HG03060 (cell line): ENCODE data around the gene TTC29.
A peak's percentile ranks its signal among the peaks of the same experiment; 100 is the strongest.

ENCODE experiments used
- ATAC-seq: cut with Tn5 transposase; IDR thresholded peaks from one replicate; pipeline ENCODE4 v1.9.1; 2021; ENCODE audit warnings: low read depth, moderate number of reproducible peaks; ENCODE audit not compliant: unreplicated experiment

The TTC29 gene

GRCh38 chr4:146945556-146946374 is at the start of gene TTC29:
Gene TTC29, minus strand, starts transcription at chr4:146945864. Its CDS starts 5,969 bp downstream, at chr4:146939895.
- ATAC-seq: peak; percentile 99

GRCh38 chr4:146981651-146982050 is 36.0 kb upstream of the TTC29 start:
- no peak for ATAC-seq

GRCh38 chr4:146978641-146979040 is 33.0 kb upstream of the TTC29 start:
- ATAC-seq: no peak

GRCh38 chr4:146976145-146976544 is 30.5 kb upstream of the TTC29 start:
- no peak for ATAC-seq

- ATAC-seq: no peak
These were observed 29.9 kb upstream of the TTC29 start for GRCh38 chr4:146975527-146975926.

- no peak for ATAC-seq
These were observed 29.4 kb upstream of the TTC29 start for GRCh38 chr4:146975036-146975435.

GRCh38 chr4:146972036-146972435 is 26.4 kb upstream of the TTC29 start:
- no peak for ATAC-seq

GRCh38 chr4:146969126-146969525 is 23.5 kb upstream of the TTC29 start:
- no peak for ATAC-seq

- ATAC-seq: no peak
These were observed 15.0 kb upstream of the TTC29 start for GRCh38 chr4:146960634-146961033.

- no peak for ATAC-seq
These were observed 14.0 kb upstream of the TTC29 start for GRCh38 chr4:146959692-146960091.

- no peak for ATAC-seq
These were observed 11.6 kb upstream of the TTC29 start for GRCh38 chr4:146957237-146957636.

GRCh38 chr4:146952896-146953295 is 7.2 kb upstream of the TTC29 start:
- ATAC-seq: no peak

- ATAC-seq: no peak
These were observed 3.9 kb upstream of the TTC29 start for GRCh38 chr4:146949559-146949958.

GRCh38 chr4:146943691-146944375 is 1.8 kb downstream of the TTC29 start:
- ATAC-seq: no peak

GRCh38 chr4:146932116-146932515 is 13.5 kb downstream of the TTC29 start:
- ATAC-seq: no peak

GRCh38 chr4:146930673-146931072 is 15.0 kb downstream of the TTC29 start:
- ATAC-seq: no peak

- no peak for ATAC-seq
These were observed 18.0 kb downstream of the TTC29 start for GRCh38 chr4:146927695-146928094.

- ATAC-seq: peak; percentile 63
These were observed 29.1 kb downstream of the TTC29 start for GRCh38 chr4:146916479-146917076.

GRCh38 chr4:146915132-146915531 is 30.5 kb downstream of the TTC29 start:
- ATAC-seq: no peak

GRCh38 chr4:146900295-146900694 is 45.4 kb downstream of the TTC29 start:
- no peak for ATAC-seq

- ATAC-seq: no peak
These were observed 55.4 kb downstream of the TTC29 start for GRCh38 chr4:146890301-146890700.
